PFSK-1 (cell line): ENCODE results near the gene CASP10.

Experiments used
- REST ChIP-seq, 2 experiments: IDR thresholded peaks; 2 replicates each; pipeline versions ENCODE4 v1.6.1 to v1.8.0; 2011 to 2012; ENCODE audit warnings: low read depth in 2 of 2, low read length in 2 of 2, control low read depth in 1 of 2, inconsistent platforms in 1 of 2, mild to moderate bottlenecking in 1 of 2, moderate library complexity in 1 of 2; ENCODE audit not compliant: insufficient read depth in 1 of 2
- SIN3A ChIP-seq: IDR thresholded peaks from 2 replicates; pipeline ENCODE4 v1.6.1; 2012; ENCODE audit warnings: mild to moderate bottlenecking, low read length, moderate library complexity, borderline replicate concordance; ENCODE audit not compliant: insufficient read depth
- TAF1 ChIP-seq: IDR thresholded peaks from 2 replicates; pipeline ENCODE4 v1.6.1; 2012; ENCODE audit warnings: low read length, control low read depth, borderline replicate concordance; ENCODE audit not compliant: insufficient read depth

GRCh38 chr2:201275990-201276389 is 93.0 kb downstream of the CASP10 start:
- TF ChIP-seq REST (IDR thresholded peaks at IDR 0.05; ENCODE audit: insufficient read depth in 1 of 2, low read depth in 2 of 2, low read length in 2 of 2) (no peak), SIN3A (no peak), TAF1 (no peak)
